GM06990 (cell line): ENCODE measurements around the gene HSD3B1.

Experiments used
- DNase-seq: peaks from one replicate; pipeline ENCODE4 v3.0.0-alpha.2; 2011; ENCODE audit not compliant: insufficient read length; ENCODE audit errors: extremely low read depth
- H3K27me3 ChIP-seq: replicated peaks from 2 replicates; pipeline ENCODE4 v1.6.0; 2011; ENCODE audit warnings: low read length; ENCODE audit not compliant: control insufficient read depth, insufficient read depth
- H3K36me3 ChIP-seq: 2 replicates; pipeline ENCODE4 v1.5.1; 2011; ENCODE audit warnings: low read length; ENCODE audit not compliant: control insufficient read depth, insufficient read depth
- H3K4me3 ChIP-seq: replicated peaks from 2 replicates; pipeline ENCODE4 v1.5.1; 2011; ENCODE audit warnings: low read depth, mild to moderate bottlenecking, control low read depth, low read length
- CTCF ChIP-seq: IDR thresholded peaks from 2 replicates; pipeline ENCODE4 v1.5.1; 2011; ENCODE audit warnings: low read length, control low read depth, mild to moderate bottlenecking, inconsistent platforms; ENCODE audit not compliant: insufficient read depth, poor library complexity, severe bottlenecking

The HSD3B1 gene

GRCh38 chr1:119506941-119507340 is at the start of gene HSD3B1:
Gene HSD3B1, plus strand, starts transcription at chr1:119507210. Its CDS starts 267 bp downstream, at chr1:119507477.
- DNase-seq, result no peak
- TF ChIP-seq CTCF, result no peak
- H3K4me3 ChIP-seq, result no peak within 1 kb of the TSS
- H3K36me3 ChIP-seq, result no peaks in the 10 kb centered on the region
- no peaks in the 10 kb centered on the region; the same call in 1 of the 2 replicates for H3K27me3 ChIP-seq

- DNase-seq, result no peak
- Histone ChIP-seq H3K27me3 (no peaks in the 10 kb centered on the region), H3K36me3 (no peaks in the 10 kb centered on the region), H3K4me3 (no peak overlapping the region)
- TF ChIP-seq CTCF, result no peak
Measured at GRCh38 chr1:119462964-119463363, 44.0 kb upstream of the HSD3B1 start.

GRCh38 chr1:119463569-119463968 is 43.4 kb upstream of the HSD3B1 start:
- H3K36me3 ChIP-seq, result no peaks in the 10 kb centered on the region
- H3K27me3 ChIP-seq, result no peaks in the 10 kb centered on the region
- DNase-seq, result no peak
- H3K4me3 ChIP-seq, result no peak overlapping the region
- TF ChIP-seq CTCF, result no peak

GRCh38 chr1:119466445-119466844 is 40.6 kb upstream of the HSD3B1 start:
- H3K4me3 ChIP-seq, result no peak overlapping the region
- DNase-seq, result no peak
- no peaks in the 10 kb centered on the region for H3K36me3 ChIP-seq
- TF ChIP-seq CTCF, result no peak
- no peaks in the 10 kb centered on the region; the same call in 1 of the 2 replicates for H3K27me3 ChIP-seq

GRCh38 chr1:119467219-119467618 is 39.8 kb upstream of the HSD3B1 start:
- no peak for DNase-seq
- H3K27me3 ChIP-seq, result no peaks in the 10 kb centered on the region; the same call in 1 of the 2 replicates
- H3K4me3 ChIP-seq, result no peak overlapping the region
- TF ChIP-seq CTCF, result no peak
- H3K36me3 ChIP-seq, result no peaks in the 10 kb centered on the region

GRCh38 chr1:119467857-119468668 is 38.9 kb upstream of the HSD3B1 start:
- no peaks in the 10 kb centered on the region for H3K36me3 ChIP-seq
- no peak for DNase-seq
- no peaks in the 10 kb centered on the region; the same call in 1 of the 2 replicates for H3K27me3 ChIP-seq
- H3K4me3 ChIP-seq, result no peak overlapping the region
- no peak for TF ChIP-seq CTCF
